Calu3 (cell line): ENCODE measurements around the gene TNP2. TPM values are rescaled to one million over a fixed set of nuclear protein-coding genes. Genes with fewer than 3 reads are reported as not detected.

Experiments used
- BruUV-seq: library from RNA; stranded (reverse); fragments of 400-500 nt; replicated peaks from 2 replicates; lab custom pipeline; 2021; lab: Mats Ljungman, UMichigan
- CTCF ChIA-PET: fragments of 300-600 bp; sonication (Branson Sonifier 250); formaldehyde crosslinking; loops from one replicate; lab custom pipeline; 2022; ENCODE audit warnings: antibody characterized with exemption; lab: Charles Lee
- DNase-seq: peaks from one replicate; pipeline ENCODE4 v3.0.0; 2022
- H3K27ac Mint-ChIP-seq: one replicate; pipeline ENCODE4 v1.8.0; 2022; ENCODE audit warnings: mixed read lengths; ENCODE audit not compliant: unreplicated experiment
- H3K27me3 Mint-ChIP-seq: one replicate; pipeline ENCODE4 v1.8.0; 2022; ENCODE audit warnings: mixed read lengths; ENCODE audit not compliant: unreplicated experiment
- H3K36me3 Mint-ChIP-seq: one replicate; pipeline ENCODE4 v1.8.0; 2022; ENCODE audit warnings: mild to moderate bottlenecking, moderate library complexity, mixed read lengths; ENCODE audit not compliant: insufficient read depth, unreplicated experiment
- H3K4me1 Mint-ChIP-seq: one replicate; pipeline ENCODE4 v1.8.0; 2022; ENCODE audit warnings: mild to moderate bottlenecking, low read depth, mixed read lengths; ENCODE audit not compliant: unreplicated experiment
- H3K4me3 Mint-ChIP-seq: one replicate; pipeline ENCODE4 v1.8.0; 2022; ENCODE audit warnings: mild to moderate bottlenecking, low read depth, moderate library complexity, mixed read lengths; ENCODE audit not compliant: unreplicated experiment
- H3K9me3 Mint-ChIP-seq: one replicate; pipeline ENCODE4 v1.8.0; 2022; ENCODE audit warnings: low read depth, mixed read lengths; ENCODE audit not compliant: unreplicated experiment
- intact Hi-C: fragments of 100-400 bp; cut with micrococcal nuclease; formaldehyde crosslinking; loops from one replicate; pipeline ENCODE4 v1.10.0; 2022; ENCODE audit not compliant: unreplicated experiment
- total RNA-seq: library from RNA; stranded (reverse); gene quantifications from 2 replicates; pipeline ENCODE4 v1.2.3, GENCODE V29; 2022
- TF ChIP-seq, protein P1 (sequence below): fragments of 200-600 bp; IDR thresholded peaks from one replicate; pipeline ENCODE4 v1.8.0; 2022; ENCODE audit warnings: antibody characterized with exemption; ENCODE audit not compliant: unreplicated experiment

TNP2 gene
- total RNA-seq, 1 experiment from 2014 or later = not detected

DNA sequence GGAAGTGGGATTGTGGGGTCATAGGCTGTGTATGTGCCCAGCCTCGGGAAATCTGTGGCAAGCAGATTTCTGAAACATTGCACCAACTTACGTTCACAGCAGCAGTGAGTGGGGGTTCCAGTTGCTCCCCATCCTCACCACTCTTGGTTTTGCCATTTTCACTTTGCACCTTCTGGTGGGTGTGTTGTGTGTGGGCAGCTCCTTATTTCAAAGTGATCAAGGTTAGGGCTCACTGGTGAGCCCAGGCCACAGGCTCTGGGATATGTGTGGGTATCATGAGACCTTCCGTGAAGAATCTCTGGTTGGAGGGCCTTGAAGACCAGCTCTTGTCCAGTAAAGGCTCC, 41.5 kb upstream of the TNP2 start:
- Mint-ChIP-seq H3K36me3 (no peaks in the 10 kb centered on the region), H3K9me3 (no peaks in the 10 kb centered on the region), H3K4me3 (no peak overlapping the region), H3K27me3 (peaks cover 7% of the 10 kb centered on the region), H3K27ac (no peak overlapping the region), H3K4me1 (peaks cover 17% of the 10 kb centered on the region)
- TF ChIP-seq, protein P1, sequence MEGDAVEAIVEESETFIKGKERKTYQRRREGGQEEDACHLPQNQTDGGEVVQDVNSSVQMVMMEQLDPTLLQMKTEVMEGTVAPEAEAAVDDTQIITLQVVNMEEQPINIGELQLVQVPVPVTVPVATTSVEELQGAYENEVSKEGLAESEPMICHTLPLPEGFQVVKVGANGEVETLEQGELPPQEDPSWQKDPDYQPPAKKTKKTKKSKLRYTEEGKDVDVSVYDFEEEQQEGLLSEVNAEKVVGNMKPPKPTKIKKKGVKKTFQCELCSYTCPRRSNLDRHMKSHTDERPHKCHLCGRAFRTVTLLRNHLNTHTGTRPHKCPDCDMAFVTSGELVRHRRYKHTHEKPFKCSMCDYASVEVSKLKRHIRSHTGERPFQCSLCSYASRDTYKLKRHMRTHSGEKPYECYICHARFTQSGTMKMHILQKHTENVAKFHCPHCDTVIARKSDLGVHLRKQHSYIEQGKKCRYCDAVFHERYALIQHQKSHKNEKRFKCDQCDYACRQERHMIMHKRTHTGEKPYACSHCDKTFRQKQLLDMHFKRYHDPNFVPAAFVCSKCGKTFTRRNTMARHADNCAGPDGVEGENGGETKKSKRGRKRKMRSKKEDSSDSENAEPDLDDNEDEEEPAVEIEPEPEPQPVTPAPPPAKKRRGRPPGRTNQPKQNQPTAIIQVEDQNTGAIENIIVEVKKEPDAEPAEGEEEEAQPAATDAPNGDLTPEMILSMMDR = no peak
- intact Hi-C loops = no loop called here
- no peak for DNase-seq
- CTCF ChIA-PET = no interaction called here
- no TSS peak for BruUV-seq

DNA sequence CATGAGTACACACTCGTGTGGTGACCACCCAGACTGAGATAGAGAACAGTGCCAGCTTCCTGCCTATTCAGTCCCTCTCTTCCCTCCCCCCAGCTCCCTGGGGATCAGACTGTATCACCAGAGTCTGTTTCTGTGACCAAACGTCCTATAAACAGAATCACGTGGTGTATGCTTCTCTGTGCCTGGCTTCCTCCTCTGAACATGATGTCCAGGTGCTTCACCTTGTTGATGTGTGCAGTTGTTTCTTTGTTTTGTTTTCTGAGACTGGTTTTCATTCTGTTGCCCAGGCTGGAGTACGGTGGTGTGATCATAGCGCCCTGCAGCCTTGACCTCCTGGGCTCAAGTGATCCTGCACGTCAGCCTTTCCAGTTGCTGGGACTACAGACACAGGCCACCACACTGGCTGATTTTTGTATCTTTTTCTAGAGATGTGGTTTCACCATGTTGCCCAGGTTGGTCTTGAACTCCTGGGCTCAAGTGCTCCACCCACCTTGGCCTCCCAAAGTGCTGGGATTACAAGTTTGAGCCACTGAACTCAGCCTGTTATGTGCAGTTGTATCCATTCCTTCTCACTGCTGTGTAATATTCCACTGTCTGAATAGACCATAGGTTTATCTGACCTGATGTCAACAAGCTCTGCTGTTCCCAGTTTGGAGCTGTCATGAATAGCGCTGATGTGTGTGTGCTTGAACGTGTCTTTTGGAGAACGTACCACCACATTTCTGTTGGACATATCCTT, 40.9 kb upstream of the TNP2 start:
- TF ChIP-seq, protein P1 = no peak
- no peaks in the 10 kb centered on the region for H3K9me3 Mint-ChIP-seq
- H3K27ac Mint-ChIP-seq = no peak overlapping the region
- BruUV-seq = no TSS peak
- CTCF ChIA-PET = no interaction called here
- no peak for DNase-seq
- H3K4me3 Mint-ChIP-seq = no peak overlapping the region
- peaks cover 17% of the 10 kb centered on the region for H3K4me1 Mint-ChIP-seq
- H3K27me3 Mint-ChIP-seq = peaks cover 7% of the 10 kb centered on the region
- no peaks in the 10 kb centered on the region for H3K36me3 Mint-ChIP-seq
- intact Hi-C loops = no loop called here

DNA sequence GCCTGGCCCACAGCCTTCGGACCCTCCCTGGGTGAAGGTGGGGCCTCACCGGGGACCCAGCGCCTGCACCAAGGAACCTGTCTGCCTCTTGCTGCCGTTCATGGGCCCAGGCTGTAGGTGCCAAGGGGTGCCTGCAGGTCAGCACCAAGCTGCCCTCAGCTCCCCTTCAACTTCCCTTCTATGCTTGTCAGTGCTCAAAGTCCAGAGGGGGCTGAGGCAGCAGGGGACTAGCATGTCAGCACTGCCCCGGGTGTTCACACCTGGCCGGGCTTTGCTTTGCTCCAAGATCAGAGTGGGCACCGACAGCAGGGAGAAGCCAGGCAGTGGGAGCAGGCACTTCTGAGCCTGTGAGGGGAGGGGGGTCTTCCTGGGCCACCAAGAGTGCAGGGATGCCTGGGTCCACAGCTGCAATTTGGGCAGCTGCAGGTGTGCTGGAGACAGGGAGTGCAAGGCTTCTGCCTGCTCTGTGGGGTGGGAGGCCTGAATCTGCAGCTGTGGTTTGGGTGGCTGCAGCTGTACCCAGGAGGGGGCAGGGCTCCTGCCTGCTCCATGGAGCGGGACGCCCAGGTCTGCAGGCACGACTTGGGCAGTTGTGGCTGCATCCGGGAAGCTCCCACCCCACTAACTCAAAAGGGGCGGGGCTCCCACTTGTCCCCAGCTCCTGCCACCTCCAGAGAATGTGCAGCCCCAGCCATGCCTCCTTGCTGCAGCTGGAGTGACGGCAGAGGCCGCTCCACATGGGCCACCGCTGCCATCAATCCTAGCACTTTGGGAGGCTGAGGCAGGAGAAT, 39.6 kb upstream of the TNP2 start:
- Mint-ChIP-seq H3K4me3 (no peak overlapping the region), H3K27ac (no peak overlapping the region), H3K4me1 (peaks cover 19% of the 10 kb centered on the region), H3K9me3 (no peaks in the 10 kb centered on the region), H3K36me3 (no peaks in the 10 kb centered on the region), H3K27me3 (peaks cover 7% of the 10 kb centered on the region)
- DNase-seq = no peak
- TF ChIP-seq, protein P1 = no peak
- CTCF ChIA-PET = no interaction called here
- BruUV-seq = no TSS peak
- intact Hi-C loops = no loop called here

DNA sequence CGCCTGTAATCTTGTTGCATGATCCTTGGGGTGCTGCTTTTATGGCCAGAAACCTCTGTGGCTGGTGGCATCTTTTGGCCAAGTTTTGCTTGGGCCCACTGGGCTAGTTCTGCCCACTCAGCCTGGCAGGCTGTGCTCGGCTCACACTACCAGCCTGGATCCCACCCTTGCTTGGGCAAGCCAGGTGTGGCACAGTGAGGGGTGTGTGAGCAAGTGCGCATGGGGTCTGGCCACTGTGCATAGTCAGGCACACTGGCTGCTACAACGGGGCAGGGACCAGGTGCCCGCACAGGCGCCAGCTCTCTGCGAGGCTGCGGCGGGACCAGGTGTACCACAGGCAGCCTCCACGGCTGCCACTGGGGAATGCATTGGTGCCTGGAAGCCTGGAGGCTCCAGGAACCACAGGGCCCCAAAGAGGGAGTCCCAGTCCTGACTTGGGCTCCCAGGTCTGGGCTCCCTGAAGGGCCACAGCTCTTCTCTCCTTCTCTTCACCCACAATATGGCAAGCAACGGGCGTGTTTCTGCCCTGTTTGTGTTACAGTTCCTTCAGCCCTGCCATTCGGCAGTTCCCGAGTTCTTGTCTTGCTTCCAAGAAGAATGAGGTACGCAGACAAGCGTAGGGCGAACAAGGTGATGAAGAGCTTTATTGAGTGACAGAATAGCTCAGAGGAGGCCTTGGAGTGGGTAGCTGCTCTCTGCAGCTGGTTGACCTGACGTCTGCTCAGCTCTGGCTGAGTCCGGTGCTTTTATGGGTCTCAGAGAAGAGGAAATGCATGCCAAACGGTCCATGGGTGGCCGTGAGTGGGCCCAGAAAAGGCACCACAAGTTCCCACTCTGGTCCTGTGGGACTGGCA, 38.7 kb upstream of the TNP2 start:
- peaks cover 5% of the 10 kb centered on the region for H3K36me3 Mint-ChIP-seq
- H3K27ac Mint-ChIP-seq = no peak overlapping the region
- no peak overlapping the region for H3K4me3 Mint-ChIP-seq
- intact Hi-C loops = no loop called here
- DNase-seq = no peak
- H3K9me3 Mint-ChIP-seq = no peaks in the 10 kb centered on the region
- H3K4me1 Mint-ChIP-seq = peaks cover 22% of the 10 kb centered on the region
- CTCF ChIA-PET = no interaction called here
- BruUV-seq = no TSS peak
- TF ChIP-seq, protein P1 = no peak
- H3K27me3 Mint-ChIP-seq = peaks cover 7% of the 10 kb centered on the region
